WERI-Rb-1 (cell line): ENCODE results near the gene LIAS.

Experiments
- DNase-seq: peaks from one replicate; pipeline ENCODE4 v3.0.0-alpha.2; 2020
- H3K27ac ChIP-seq: fragments of 250-450 bp; sonication (Bioruptor Pico); 2 replicates; pipeline ENCODE4 v1.5.1; 2020; ENCODE audit warnings: mild to moderate bottlenecking, moderate library complexity
- H3K27me3 ChIP-seq: fragments of 250-450 bp; sonication (Bioruptor Pico); 2 replicates; pipeline ENCODE4 v1.5.1; 2021; ENCODE audit warnings: mild to moderate bottlenecking, low read depth, moderate library complexity; ENCODE audit not compliant: insufficient read depth, severe bottlenecking
- H3K36me3 ChIP-seq: fragments of 250-450 bp; sonication (Bioruptor Pico); 2 replicates; pipeline ENCODE4 v1.5.1; 2020; ENCODE audit warnings: mild to moderate bottlenecking, moderate library complexity
- H3K4me3 ChIP-seq: 2 replicates; pipeline ENCODE4 v1.5.1; 2011; ENCODE audit warnings: low read depth, mild to moderate bottlenecking, control low read depth, low read length
- H3K9me3 ChIP-seq: fragments of 250-450 bp; sonication (Bioruptor Pico); 2 replicates; pipeline ENCODE4 v1.5.1; 2021; ENCODE audit warnings: mild to moderate bottlenecking, moderate library complexity; ENCODE audit not compliant: severe bottlenecking
- TF ChIP-seq, protein P1 (sequence below): IDR thresholded peaks from 2 replicates; pipeline ENCODE4 v1.5.1; 2011; ENCODE audit warnings: low read depth, mild to moderate bottlenecking, control low read depth, inconsistent platforms, low read length

Gene LIAS

DNA sequence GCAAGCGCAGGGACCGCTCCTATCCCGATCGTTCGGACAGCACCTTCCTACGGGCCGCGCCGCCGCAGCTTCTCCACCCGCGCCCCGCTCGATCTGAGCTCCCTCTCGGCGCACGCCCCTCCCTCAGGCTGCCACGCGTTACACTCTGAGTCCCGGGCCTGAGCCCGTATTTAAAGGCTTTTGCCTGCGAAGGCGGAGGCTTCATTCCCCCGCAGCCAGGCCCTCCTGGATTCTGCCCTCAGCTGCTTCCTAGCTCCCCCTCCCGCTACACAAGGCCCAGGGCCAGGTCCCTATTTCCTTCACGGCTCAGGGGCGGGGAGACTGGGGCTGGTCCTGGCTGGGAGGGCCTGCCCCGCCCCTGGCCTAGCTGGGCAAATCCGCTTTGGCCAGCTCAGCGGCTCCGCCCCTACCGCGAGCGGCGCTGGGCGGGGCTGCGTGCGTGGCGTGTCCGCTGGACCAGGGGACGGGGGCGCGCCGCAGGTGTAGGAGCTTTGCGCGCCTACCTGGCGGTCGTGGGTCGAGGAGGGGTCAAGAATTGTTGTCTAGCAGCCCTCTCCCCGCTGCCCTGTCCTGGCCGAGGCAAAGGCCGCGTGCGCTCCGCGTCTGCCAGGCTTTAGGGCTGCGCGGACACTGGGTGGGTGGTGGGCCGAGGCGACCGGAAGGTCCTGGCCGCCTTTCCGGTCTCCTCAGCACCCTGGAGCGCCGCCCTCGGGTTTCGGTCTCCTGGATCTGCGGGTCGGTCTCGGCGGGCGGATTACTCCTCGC lies 68.6 kb downstream of the LIAS start, which contains the start of gene UGDH:
UGDH (minus strand) TSS at position 144 of the 765 bp plus-strand sequence. CDS start 5,927 bp downstream, outside the sequence.
- Histone ChIP-seq H3K27ac (peak within 1 kb of the TSS; percentile 87), H3K4me3 (peak within 1 kb of the TSS; percentile 79), H3K36me3 (peaks cover 17% of the 10 kb centered on the region), H3K27me3 (no peaks in the 10 kb centered on the region), H3K9me3 (peaks cover 4% of the 10 kb centered on the region)
- TF ChIP-seq, protein P1, sequence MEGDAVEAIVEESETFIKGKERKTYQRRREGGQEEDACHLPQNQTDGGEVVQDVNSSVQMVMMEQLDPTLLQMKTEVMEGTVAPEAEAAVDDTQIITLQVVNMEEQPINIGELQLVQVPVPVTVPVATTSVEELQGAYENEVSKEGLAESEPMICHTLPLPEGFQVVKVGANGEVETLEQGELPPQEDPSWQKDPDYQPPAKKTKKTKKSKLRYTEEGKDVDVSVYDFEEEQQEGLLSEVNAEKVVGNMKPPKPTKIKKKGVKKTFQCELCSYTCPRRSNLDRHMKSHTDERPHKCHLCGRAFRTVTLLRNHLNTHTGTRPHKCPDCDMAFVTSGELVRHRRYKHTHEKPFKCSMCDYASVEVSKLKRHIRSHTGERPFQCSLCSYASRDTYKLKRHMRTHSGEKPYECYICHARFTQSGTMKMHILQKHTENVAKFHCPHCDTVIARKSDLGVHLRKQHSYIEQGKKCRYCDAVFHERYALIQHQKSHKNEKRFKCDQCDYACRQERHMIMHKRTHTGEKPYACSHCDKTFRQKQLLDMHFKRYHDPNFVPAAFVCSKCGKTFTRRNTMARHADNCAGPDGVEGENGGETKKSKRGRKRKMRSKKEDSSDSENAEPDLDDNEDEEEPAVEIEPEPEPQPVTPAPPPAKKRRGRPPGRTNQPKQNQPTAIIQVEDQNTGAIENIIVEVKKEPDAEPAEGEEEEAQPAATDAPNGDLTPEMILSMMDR, result no peak; the same call in 1 of the 2 replicates
- DNase-seq, result peak; percentile 100

DNA sequence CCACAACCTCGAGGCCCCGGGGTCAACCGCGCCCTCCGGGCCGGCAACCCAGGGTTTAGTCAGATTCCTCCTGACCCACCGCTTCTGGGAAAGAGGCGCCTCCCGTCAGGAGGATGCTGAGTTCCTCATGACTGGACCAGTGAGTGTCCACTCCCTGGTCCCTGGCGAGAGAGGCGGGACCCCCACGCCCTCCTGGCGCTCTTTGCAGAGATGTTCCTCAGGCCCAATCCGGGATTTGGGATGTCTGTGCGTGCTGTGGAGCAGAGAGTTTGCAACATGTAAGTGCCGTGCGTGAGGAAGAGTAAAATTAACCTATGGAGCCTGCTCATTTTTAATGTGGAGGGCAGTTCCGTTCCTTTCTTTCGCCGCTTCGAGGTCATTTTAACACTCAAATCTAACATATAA lies 69.2 kb downstream of the LIAS start:
- peak overlapping the region; percentile 79 for H3K4me3 ChIP-seq
- peak overlapping the region; percentile 87 for H3K27ac ChIP-seq
- DNase-seq, result no peak

More for the DNA sequence above, 69.2 kb downstream of the LIAS start:
- peaks cover 4% of the 10 kb centered on the region for H3K9me3 ChIP-seq
- H3K36me3 ChIP-seq, result peaks cover 19% of the 10 kb centered on the region
- TF ChIP-seq, protein P1, result no peak
- H3K27me3 ChIP-seq, result no peaks in the 10 kb centered on the region
